IMR-90 (cell line): ENCODE measurements around the gene ZW10. TPM values are rescaled to one million over a fixed set of nuclear protein-coding genes. Genes with fewer than 3 reads are reported as not detected.
A peak's percentile ranks its signal among the peaks of the same experiment; 100 is the strongest.

Experiments used
- ATAC-seq: fragments of 200-7000 bp; cut with Tn5 transposase; 2 replicates; pipeline ENCODE4 v1.9.1; 2020; ENCODE audit warnings: low read depth, mild to moderate bottlenecking, moderate library complexity
- BruUV-seq: library from RNA; stranded (reverse); fragments of 400-500 nt; replicated peaks from 2 replicates; lab custom pipeline; 2021; lab: Mats Ljungman, UMichigan
- CTCF ChIA-PET: fragments of 300-600 bp; formaldehyde crosslinking; extraction: SDS; loops from one replicate; lab custom pipeline; 2021; ENCODE audit warnings: antibody characterized with exemption; lab: Yijun Ruan, JAX
- POLR2A ChIA-PET: fragments of 300-600 bp; sonication (Branson Sonifier 250); formaldehyde crosslinking; loops from one replicate; lab custom pipeline; 2022; ENCODE audit warnings: antibody characterized with exemption; ENCODE audit not compliant: unreplicated experiment; lab: Charles Lee
- DNase-seq: peaks from one replicate; pipeline ENCODE4 v3.0.0; 2013
- H2AFZ ChIP-seq: replicated peaks from 2 replicates; pipeline ENCODE3; 2013; ENCODE audit warnings: low read length, mild to moderate bottlenecking; ENCODE audit not compliant: poor library complexity
- H2AK5ac ChIP-seq: 2 replicates; pipeline ENCODE4 v1.6.1; 2013; ENCODE audit warnings: low read depth, low read length, inconsistent platforms
- H2AK9ac ChIP-seq: replicated peaks from 2 replicates; pipeline ENCODE3; 2013; ENCODE audit warnings: mild to moderate bottlenecking, low read depth, low read length, moderate library complexity; ENCODE audit not compliant: poor library complexity
- H2BK120ac ChIP-seq: 2 replicates; pipeline ENCODE4 v1.6.1; 2013; ENCODE audit warnings: low read depth, low read length, inconsistent platforms
- H2BK15ac ChIP-seq: 3 replicates; pipeline ENCODE4 v1.6.1; 2013; ENCODE audit warnings: low read depth, low read length, inconsistent platforms
- H2BK20ac ChIP-seq: 2 replicates; pipeline ENCODE4 v1.6.1; 2013; ENCODE audit warnings: low read depth, mild to moderate bottlenecking, inconsistent platforms, low read length, moderate library complexity
- H2BK5ac ChIP-seq: 2 replicates; pipeline ENCODE4 v1.6.1; 2013; ENCODE audit warnings: mild to moderate bottlenecking, low read depth, low read length, inconsistent platforms; ENCODE audit not compliant: poor library complexity, severe bottlenecking
- H3K14ac ChIP-seq: replicated peaks from 2 replicates; pipeline ENCODE4 v1.6.1; 2013; ENCODE audit warnings: low read depth, low read length, inconsistent platforms
- H3K18ac ChIP-seq: 2 replicates; pipeline ENCODE4 v1.6.1; 2013; ENCODE audit warnings: low read depth, low read length, control low read depth
- H3K23ac ChIP-seq: 2 replicates; pipeline ENCODE4 v1.6.1; 2013; ENCODE audit warnings: low read depth, low read length, inconsistent platforms
- H3K27ac ChIP-seq: 2 replicates; pipeline ENCODE4 v1.5.1; 2013; ENCODE audit warnings: mild to moderate bottlenecking, control low read depth, low read length; ENCODE audit not compliant: insufficient read depth
- H3K27me3 ChIP-seq: 2 replicates; pipeline ENCODE4 v1.6.1; 2013; ENCODE audit warnings: low read length; ENCODE audit not compliant: control insufficient read depth, insufficient read depth
- H3K36me3 ChIP-seq: 2 replicates; pipeline ENCODE4 v1.6.1; 2013; ENCODE audit warnings: low read length, mixed read lengths; ENCODE audit not compliant: control insufficient read depth, insufficient read depth
- H3K4ac ChIP-seq: 2 replicates; pipeline ENCODE4 v1.6.1; 2013; ENCODE audit warnings: low read depth, low read length, inconsistent platforms
- H3K4me1 ChIP-seq: 2 replicates; pipeline ENCODE4 v1.6.1; 2013; ENCODE audit warnings: low read length, mixed read lengths; ENCODE audit not compliant: control insufficient read depth, insufficient read depth
- H3K4me2 ChIP-seq: 2 replicates; pipeline ENCODE4 v1.6.1; 2013; ENCODE audit warnings: low read depth, mild to moderate bottlenecking, control low read depth, low read length, moderate library complexity
- H3K4me3 ChIP-seq: 2 replicates; pipeline ENCODE4 v1.5.1; 2013; ENCODE audit warnings: low read depth, mild to moderate bottlenecking, control low read depth, low read length, moderate library complexity; ENCODE audit not compliant: insufficient read depth
- H3K56ac ChIP-seq: 2 replicates; pipeline ENCODE4 v1.6.1; 2013; ENCODE audit warnings: low read length, inconsistent platforms; ENCODE audit not compliant: insufficient read depth; ENCODE audit errors: extremely low read depth
- H3K79me1 ChIP-seq, 2 experiments: 2 replicates each; pipeline ENCODE4 v1.6.1; 2013; ENCODE audit warnings: low read length in 2 of 2, inconsistent platforms in 1 of 2, low read depth in 1 of 2
- H3K9ac ChIP-seq: 2 replicates; pipeline ENCODE4 v1.6.1; 2013; ENCODE audit warnings: low read depth, low read length, control low read depth
- H3K9me1 ChIP-seq: 2 replicates; pipeline ENCODE4 v1.6.1; 2013; ENCODE audit warnings: low read length, inconsistent platforms; ENCODE audit not compliant: insufficient read depth
- H3K9me3 ChIP-seq: 2 replicates; pipeline ENCODE4 v1.6.1; 2013; ENCODE audit warnings: low read length; ENCODE audit not compliant: control insufficient read depth, insufficient read depth
- H4K20me1 ChIP-seq: 2 replicates; pipeline ENCODE4 v1.6.1; 2013; ENCODE audit warnings: low read length, inconsistent platforms; ENCODE audit not compliant: insufficient read depth
- H4K5ac ChIP-seq: 2 replicates; pipeline ENCODE4 v1.6.1; 2013; ENCODE audit warnings: mild to moderate bottlenecking, low read depth, low read length, control low read depth
- H4K8ac ChIP-seq, 2 experiments: 2 replicates each; pipeline ENCODE4 v1.6.1; 2013; ENCODE audit warnings: low read depth in 2 of 2, low read length in 2 of 2, control low read depth in 1 of 2, inconsistent platforms in 1 of 2
- H4K91ac ChIP-seq: 2 replicates; pipeline ENCODE4 v1.6.1; 2013; ENCODE audit warnings: low read depth, low read length, inconsistent platforms; ENCODE audit not compliant: insufficient read depth
- BHLHE40 ChIP-seq: fragments of 150-350 bp; IDR thresholded peaks from 2 replicates; pipeline ENCODE4 v1.6.1; 2016; ENCODE audit warnings: mild to moderate bottlenecking, low read depth, low read length
- CEBPB ChIP-seq: IDR thresholded peaks from 2 replicates; pipeline ENCODE4 v1.6.1; 2012; ENCODE audit warnings: low read depth, low read length, improper control_type of control experiment
- ELK1 ChIP-seq: fragments of 150-350 bp; IDR thresholded peaks from 2 replicates; pipeline ENCODE4 v1.6.1; 2016; ENCODE audit warnings: low read depth, mild to moderate bottlenecking, low read length, moderate library complexity, borderline replicate concordance
- FOS ChIP-seq: fragments of 150-350 bp; IDR thresholded peaks from 2 replicates; pipeline ENCODE4 v1.6.1; 2016; ENCODE audit warnings: low read depth, low read length
- MAFK ChIP-seq: IDR thresholded peaks from 2 replicates; pipeline ENCODE4 v1.6.1; 2012; ENCODE audit warnings: low read depth, low read length, improper control_type of control experiment
- MAZ ChIP-seq: IDR thresholded peaks from 2 replicates; pipeline ENCODE4 v1.6.1; 2012; ENCODE audit warnings: low read depth, mild to moderate bottlenecking, low read length, improper control_type of control experiment, moderate library complexity, borderline replicate concordance
- MXI1 ChIP-seq: IDR thresholded peaks from 2 replicates; pipeline ENCODE4 v1.6.1; 2012; ENCODE audit warnings: low read depth, mild to moderate bottlenecking, low read length, moderate library complexity, borderline replicate concordance
- NFE2L2 ChIP-seq: fragments of 150-350 bp; IDR thresholded peaks from 2 replicates; pipeline ENCODE4 v1.6.1; 2016; ENCODE audit warnings: low read depth, mild to moderate bottlenecking, low read length
- RAD21 ChIP-seq: IDR thresholded peaks from 2 replicates; pipeline ENCODE4 v1.6.1; 2012; ENCODE audit warnings: low read length, improper control_type of control experiment
- RCOR1 ChIP-seq: IDR thresholded peaks from 2 replicates; pipeline ENCODE4 v1.6.1; 2012; ENCODE audit warnings: mild to moderate bottlenecking, low read length, improper control_type of control experiment; ENCODE audit not compliant: insufficient replicate concordance
- RFX5 ChIP-seq: IDR thresholded peaks from 2 replicates; pipeline ENCODE4 v1.8.0; 2012; ENCODE audit warnings: low read depth, mild to moderate bottlenecking, low read length, moderate library complexity
- SMC3 ChIP-seq: fragments of 150-350 bp; IDR thresholded peaks from 2 replicates; pipeline ENCODE4 v1.6.1; 2016; ENCODE audit warnings: low read depth, mild to moderate bottlenecking, antibody characterized with exemption, low read length, moderate library complexity
- WGBS, 2 experiments: methylation state at CpG; one replicate each; pipeline versions ENCODE4 v1.1.5 to v1.1.7; 2013; ENCODE audit warnings: missing lambda C conversion rate in 2 of 2; ENCODE audit not compliant: insufficient read length in 1 of 2; ENCODE audit errors: extremely low coverage in 2 of 2; 5-methylcytosine and 5-hydroxymethylcytosine counted together
- dilution Hi-C: fragments of 300-500 bp; cut with HindIII; formaldehyde crosslinking; loops from one replicate; pipeline ENCODE4 v1.14.3; 2018; ENCODE audit warnings: low sequenced_read_pairs; ENCODE audit not compliant: unreplicated experiment
- in situ Hi-C: fragments of 300-500 bp; cut with MboI; formaldehyde crosslinking; loops from 3 replicates; pipeline ENCODE4 v1.14.3; 2019; ENCODE audit warnings: low sequenced_read_pairs, inconsistent platforms, mixed read lengths
- intact Hi-C: fragments of 100-400 bp; cut with micrococcal nuclease; formaldehyde crosslinking; loops from 2 replicates; pipeline ENCODE4 v1.10.0; 2022
- polyA plus RNA-seq, 3 experiments: library from polyadenylated mRNA; depleted of rRNA; stranded (reverse); fragments of >200 nt; gene quantifications; 2 replicates each; pipeline ENCODE4 v1.2.3, GENCODE V29; 2012; ENCODE audit warnings: low replicate concordance in 1 of 3
- total RNA-seq: library from RNA; depleted of rRNA; stranded (reverse); fragments of >200 nt; gene quantifications from 2 replicates; pipeline ENCODE4 v1.2.3, GENCODE V29; 2012
- TF ChIP-seq, protein P1 (sequence below): conservative IDR thresholded peaks from 2 replicates; pipeline ENCODE4 v1.5.1; 2012; ENCODE audit warnings: mild to moderate bottlenecking, low read depth, low read length, improper control_type of control experiment

Gene ZW10
- total and polyA plus RNA-seq, 2 of the 4 experiments (the other 2 are of a cell fraction): 10.3 to 30.6 TPM

DNA sequence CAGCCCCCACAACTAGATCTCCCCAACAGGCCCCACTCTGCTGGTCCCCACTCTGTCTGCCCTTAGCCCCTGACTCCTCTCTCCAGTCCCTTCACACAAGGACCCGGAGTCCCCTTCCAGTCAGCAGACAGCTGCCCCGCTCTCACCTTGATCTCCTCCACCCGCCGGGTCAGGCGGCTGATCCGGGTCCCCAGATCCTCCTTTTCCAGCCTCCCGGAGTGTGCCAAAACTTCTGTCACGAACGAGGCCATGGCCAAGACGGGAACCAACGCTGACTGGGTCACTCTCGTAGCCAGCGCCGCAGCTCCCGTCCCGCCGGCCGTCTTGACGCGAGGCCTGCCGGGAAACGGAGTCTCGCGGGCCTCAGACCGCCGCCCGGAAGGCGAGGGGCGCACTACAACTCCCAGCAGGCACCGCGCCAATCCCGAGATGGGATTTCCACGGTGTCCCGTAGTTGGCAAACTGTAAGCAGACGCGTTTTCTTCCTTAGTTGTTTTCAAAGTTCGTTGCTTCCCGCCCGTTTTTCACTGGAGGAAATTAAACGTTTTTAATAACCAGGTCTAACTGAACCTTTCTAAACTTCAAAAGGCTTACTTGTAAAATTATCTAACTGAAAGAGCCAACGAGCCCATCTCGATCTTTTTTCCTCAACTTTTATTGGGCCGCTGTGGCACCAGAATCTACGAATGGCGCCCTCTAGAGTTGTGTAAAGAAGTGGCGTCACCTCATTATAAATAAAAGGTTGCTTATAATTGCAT lies at the start of gene ZW10 (continued):
- TF ChIP-seq CEBPB (peak; percentile 29; the same call in 1 of the 2 replicates), RFX5 (no peak), FOS (no peak), SMC3 (no peak; the same call in 1 of the 2 replicates), MAZ (no peak; the same call in 1 of the 2 replicates), MXI1 (peak; percentile 72; the same call in 1 of the 2 replicates)

GRCh38 chr11:113818426-113818825 lies 44.9 kb upstream of the ZW10 start:
- no peaks in the 10 kb centered on the region for H3K79me1 ChIP-seq
- H3K14ac ChIP-seq: no peak overlapping the region
- H3K4me1 ChIP-seq: no peaks in the 10 kb centered on the region
- H2BK15ac ChIP-seq: no peak overlapping the region
- H3K4ac ChIP-seq: no peak overlapping the region
- intact Hi-C loops: no loop called here
- H3K4me2 ChIP-seq: no peak overlapping the region
- WGBS, 2 experiments: no CpG with 5 or more reads among the region's 3 CpGs
- ChIA-PET POLR2A (no interaction called here), CTCF (no interaction called here)
- H2AK9ac ChIP-seq: no peak overlapping the region
- no peaks in the 10 kb centered on the region for H3K27me3 ChIP-seq
- H3K36me3 ChIP-seq: peaks cover 18% of the 10 kb centered on the region
- no peak overlapping the region for H2BK120ac ChIP-seq
- H4K20me1 ChIP-seq: no peaks in the 10 kb centered on the region
- no peak overlapping the region for H3K4me3 ChIP-seq
- H3K18ac ChIP-seq: no peak overlapping the region
- no peak overlapping the region for H2BK5ac ChIP-seq
- H4K8ac ChIP-seq: no peak overlapping the region
- no TSS peak for BruUV-seq
- dilution Hi-C loops: no loop called here
- H3K9me1 ChIP-seq: no peaks in the 10 kb centered on the region; the same call in 1 of the 2 replicates
- H2AK5ac ChIP-seq: no peak overlapping the region
- H3K9ac ChIP-seq: no peak overlapping the region
- H3K56ac ChIP-seq: no peak overlapping the region
- no peak overlapping the region for H2AFZ ChIP-seq
- H4K5ac ChIP-seq: no peak overlapping the region
- DNase-seq: no peak
- in situ Hi-C loops: no loop called here
- H2BK20ac ChIP-seq: no peak overlapping the region
- no peak overlapping the region for H3K23ac ChIP-seq
- ATAC-seq: no peak
- H3K27ac ChIP-seq: no peak overlapping the region
- H4K91ac ChIP-seq: no peak overlapping the region
- H3K9me3 ChIP-seq: no peaks in the 10 kb centered on the region
- TF ChIP-seq BHLHE40 (no peak), MXI1 (no peak), CEBPB (no peak), ELK1 (no peak), FOS (no peak), RCOR1 (no peak), RFX5 (no peak), SMC3 (no peak), MAZ (no peak), NFE2L2 (no peak), RAD21 (no peak), MAFK (no peak)
- TF ChIP-seq, protein P1, sequence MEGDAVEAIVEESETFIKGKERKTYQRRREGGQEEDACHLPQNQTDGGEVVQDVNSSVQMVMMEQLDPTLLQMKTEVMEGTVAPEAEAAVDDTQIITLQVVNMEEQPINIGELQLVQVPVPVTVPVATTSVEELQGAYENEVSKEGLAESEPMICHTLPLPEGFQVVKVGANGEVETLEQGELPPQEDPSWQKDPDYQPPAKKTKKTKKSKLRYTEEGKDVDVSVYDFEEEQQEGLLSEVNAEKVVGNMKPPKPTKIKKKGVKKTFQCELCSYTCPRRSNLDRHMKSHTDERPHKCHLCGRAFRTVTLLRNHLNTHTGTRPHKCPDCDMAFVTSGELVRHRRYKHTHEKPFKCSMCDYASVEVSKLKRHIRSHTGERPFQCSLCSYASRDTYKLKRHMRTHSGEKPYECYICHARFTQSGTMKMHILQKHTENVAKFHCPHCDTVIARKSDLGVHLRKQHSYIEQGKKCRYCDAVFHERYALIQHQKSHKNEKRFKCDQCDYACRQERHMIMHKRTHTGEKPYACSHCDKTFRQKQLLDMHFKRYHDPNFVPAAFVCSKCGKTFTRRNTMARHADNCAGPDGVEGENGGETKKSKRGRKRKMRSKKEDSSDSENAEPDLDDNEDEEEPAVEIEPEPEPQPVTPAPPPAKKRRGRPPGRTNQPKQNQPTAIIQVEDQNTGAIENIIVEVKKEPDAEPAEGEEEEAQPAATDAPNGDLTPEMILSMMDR: no peak
